GM19455 (cell line): ENCODE measurements around the gene SCARB1.

Experiments
- ATAC-seq: cut with Tn5 transposase; IDR thresholded peaks from one replicate; pipeline ENCODE4 v1.9.1; 2021; ENCODE audit not compliant: unreplicated experiment

SCARB1 gene

DNA sequence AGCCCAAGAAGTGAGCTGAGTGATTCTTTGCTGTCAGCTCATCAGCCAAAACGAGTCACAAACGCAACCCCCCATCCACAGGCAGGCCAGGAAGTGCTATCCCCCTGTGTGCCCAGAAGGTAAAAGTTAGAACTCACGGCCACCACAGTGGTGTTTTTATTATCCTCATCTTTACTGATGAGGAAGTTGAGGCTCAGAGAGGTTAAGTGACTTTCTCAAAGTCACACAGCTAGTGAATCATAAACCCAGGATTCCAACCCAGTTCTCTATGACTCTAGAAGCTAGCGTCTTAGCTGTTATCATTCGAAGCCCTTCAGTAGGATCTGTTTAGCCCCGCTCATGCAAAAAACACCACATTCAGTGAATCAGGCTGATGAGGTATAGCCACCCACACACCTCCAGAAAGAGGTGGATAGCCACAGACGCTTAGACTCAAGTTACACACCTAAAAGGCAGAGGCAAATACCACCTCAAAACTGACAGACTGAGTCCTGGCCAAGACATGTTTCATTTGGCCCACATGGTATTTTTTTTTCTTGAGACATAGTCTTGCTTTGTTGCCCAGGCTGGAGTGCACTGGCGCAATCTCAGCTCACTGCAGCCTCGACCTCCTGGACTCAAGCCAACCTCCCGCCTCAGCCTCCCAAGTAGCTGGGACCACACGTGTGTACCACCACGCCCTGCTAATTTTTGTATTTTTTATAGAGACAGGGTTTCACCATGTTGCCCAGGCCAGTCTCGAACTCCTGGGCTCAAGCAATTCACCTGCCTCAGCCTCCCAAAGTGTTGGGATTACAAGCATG, 100.7 kb downstream of the SCARB1 start:
- ATAC-seq: no peak

GRCh38 chr12:124762384-124762783, 101.3 kb downstream of the SCARB1 start:
- no peak for ATAC-seq

GRCh38 chr12:124761871-124762270, 101.8 kb downstream of the SCARB1 start:
- no peak for ATAC-seq

DNA sequence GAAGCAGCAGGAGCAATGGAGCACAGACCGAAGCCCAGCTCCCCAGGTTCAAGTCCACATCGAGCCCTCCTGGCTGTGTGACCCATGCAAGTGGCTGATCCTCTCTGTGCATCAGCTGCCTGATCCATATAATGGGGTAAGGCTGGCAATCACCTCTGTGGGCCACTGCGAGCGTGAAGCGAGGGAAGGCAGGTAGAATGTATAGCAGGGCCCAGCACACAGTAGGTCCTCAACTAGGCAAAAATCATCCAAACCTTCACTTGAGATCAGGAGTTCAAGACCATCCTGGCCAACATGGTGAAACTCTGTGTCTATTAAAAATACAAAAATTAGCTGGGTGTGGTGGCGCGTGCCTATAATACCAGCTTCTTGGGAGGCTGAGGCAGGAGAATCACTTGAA, 102.6 kb downstream of the SCARB1 start:
- ATAC-seq: no peak

- no peak for ATAC-seq
Measured at GRCh38 chr12:124760560-124760959, 103.1 kb downstream of the SCARB1 start.

- ATAC-seq: no peak
Measured at GRCh38 chr12:124759841-124760503, 103.7 kb downstream of the SCARB1 start.

GRCh38 chr12:124758266-124759220, 105.1 kb downstream of the SCARB1 start:
- no peak for ATAC-seq

DNA sequence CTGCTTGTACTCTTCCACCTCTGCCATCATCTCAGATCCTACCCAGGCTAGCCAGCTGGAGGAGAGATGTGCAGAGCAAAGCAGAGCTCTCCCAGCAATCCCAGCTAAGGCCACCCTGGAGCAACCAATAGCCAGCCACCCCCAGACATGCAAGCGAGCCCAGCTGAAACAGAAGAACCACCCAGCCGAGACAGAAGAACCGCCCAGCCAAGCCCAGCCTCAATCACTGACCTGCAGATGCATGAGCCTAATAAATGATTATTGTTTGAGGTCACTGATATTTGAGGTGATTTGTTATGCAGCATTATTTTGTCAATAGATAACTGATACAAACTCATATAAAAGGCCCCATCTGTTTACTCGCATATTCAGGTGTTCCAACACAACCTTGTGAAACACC, 106.3 kb downstream of the SCARB1 start:
- ATAC-seq: no peak

GRCh38 chr12:124756760-124757159, 106.9 kb downstream of the SCARB1 start:
- no peak for ATAC-seq

- ATAC-seq: no peak
Measured at GRCh38 chr12:124756166-124756565, 107.5 kb downstream of the SCARB1 start.

DNA sequence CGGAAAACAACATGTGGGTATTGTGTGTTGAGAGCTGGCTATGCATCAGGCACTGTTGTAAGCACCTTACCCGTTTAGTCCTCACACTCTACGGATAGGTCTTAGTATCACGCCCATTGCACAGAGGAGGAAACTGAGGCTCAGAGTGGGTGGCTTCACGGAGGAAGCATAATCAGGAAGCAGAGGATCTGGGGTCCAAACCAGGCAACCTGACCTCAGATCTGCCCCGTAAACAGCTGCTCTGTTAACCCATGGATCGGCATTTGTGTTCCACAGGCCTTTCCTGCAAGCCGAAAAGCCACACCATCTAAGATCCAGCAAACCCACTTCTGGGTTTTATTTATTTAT, 107.9 kb downstream of the SCARB1 start:
- no peak for ATAC-seq

- no peak for ATAC-seq
Measured at GRCh38 chr12:124754949-124755800, 108.5 kb downstream of the SCARB1 start.

DNA sequence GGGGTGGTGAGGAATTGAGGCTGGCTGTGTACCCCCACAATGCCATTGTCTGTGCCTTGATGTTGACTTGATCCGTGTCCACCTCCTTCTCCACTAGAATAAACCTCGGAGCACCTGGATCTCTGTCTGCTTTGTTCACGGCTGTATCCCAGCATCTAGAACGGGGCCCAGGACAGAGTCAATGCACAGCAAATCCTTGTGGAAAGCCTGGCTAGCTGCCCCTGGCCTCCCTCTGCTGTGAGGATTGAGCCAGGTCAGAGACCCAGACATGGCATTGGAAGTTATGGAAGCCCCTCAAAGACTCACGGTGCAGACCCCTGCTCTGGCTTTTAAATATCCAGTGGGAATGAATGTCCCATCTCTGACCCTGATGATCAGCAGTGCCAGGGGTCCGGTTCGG, 109.2 kb downstream of the SCARB1 start:
- no peak for ATAC-seq

DNA sequence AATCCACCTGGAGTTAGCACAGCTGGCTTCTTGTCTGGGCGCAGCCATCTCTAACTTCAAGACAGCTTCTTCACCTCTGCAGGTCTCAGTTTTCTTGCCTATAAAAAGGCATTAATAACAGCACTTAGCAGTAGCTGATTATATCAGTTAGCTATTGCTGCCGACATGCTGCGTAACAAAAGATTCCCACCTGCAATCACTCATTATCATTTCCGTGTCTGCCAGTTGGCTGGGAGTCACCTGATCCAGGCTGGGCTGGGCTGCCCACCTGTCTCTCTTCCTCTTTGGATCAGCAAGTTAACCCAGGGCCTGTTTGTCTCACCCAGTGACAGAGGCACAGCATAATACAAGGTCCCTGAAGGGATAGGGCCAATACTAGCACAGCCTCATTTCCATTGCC, 109.7 kb downstream of the SCARB1 start:
- no peak for ATAC-seq

GRCh38 chr12:124753228-124753591, 110.5 kb downstream of the SCARB1 start:
- no peak for ATAC-seq

DNA sequence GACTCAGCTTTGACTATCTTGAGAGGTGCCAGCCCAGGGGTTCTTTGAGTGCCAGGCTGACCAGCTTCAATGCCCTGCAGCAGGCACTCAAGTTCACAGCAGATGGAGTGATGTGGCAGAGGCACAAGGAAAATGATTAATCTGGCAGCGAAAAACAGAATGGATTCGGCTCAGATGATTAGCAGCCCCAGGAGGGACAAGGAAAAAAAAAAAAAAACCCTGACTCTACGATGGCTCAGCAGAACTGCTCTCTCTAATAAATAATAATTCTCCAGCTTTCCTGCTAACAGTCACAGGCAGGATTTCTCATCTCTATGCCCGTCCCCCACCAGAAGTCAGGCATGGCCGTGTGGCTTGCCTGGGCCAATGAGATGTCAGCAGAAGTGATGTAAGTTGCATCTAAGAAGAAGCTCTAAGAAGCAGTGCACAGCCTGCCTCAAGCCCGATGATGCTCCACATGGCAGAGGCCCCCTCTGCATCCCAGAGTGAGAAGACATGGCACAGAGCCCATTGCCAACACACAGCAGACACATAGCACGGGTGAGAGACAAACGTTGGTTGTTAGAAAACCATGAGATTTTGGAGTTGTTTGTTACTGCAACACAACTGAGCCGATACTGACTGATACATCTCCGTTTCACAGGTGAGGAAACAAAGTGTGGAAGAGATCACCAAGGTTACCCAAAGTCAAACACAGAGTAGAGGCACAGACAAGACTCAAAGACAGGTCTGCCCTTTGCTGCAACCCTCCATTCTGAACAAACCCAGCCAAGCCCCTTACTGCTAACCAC, 111.0 kb downstream of the SCARB1 start:
- ATAC-seq: no peak

GRCh38 chr12:124751654-124752355, 111.9 kb downstream of the SCARB1 start:
- ATAC-seq: no peak

DNA sequence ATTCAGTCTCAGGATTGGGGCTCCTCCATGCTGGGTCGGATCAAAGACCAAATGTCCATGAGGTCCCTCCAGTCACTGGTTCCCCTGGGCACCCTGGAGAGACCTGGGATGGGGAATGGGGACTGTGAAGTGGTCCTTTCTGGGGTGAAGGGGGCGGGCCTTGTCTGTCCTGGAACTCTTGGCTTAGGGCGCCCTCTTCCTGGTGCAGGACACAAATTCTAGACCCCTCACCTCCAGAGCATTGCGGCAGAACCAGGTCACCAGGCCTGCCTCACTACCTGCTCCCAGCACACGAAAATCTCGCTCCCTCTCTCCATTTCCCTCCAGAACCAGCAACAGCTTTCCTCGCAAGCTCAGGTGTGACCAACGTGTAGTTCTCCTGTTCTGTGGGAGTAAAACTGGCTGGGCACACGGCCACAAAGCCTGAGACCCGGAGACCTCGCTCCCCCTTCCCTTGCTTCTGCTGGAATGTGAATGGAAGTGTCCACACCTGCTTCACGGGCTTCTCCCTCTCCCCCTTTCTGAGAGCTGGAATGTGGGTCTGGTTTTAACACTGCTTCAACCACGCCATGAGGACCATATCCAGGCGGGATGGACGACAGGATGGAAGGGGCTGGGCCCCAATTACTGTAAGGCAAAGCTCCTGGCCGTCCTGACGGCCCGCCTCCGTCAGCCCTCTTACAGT, 112.7 kb downstream of the SCARB1 start:
- no peak for ATAC-seq
